GM12872 (cell line): Measurements from ENCODE around the gene ITGAD.
A peak's percentile ranks its signal among the peaks of the same experiment; 100 is the strongest.

Experiments used
- TF ChIP-seq, protein P1 (sequence below): IDR thresholded peaks from 3 replicates; pipeline ENCODE4 v1.5.1; 2011; ENCODE audit warnings: low read depth, mild to moderate bottlenecking, low read length, moderate library complexity; ENCODE audit not compliant: insufficient read depth

The ITGAD gene

DNA sequence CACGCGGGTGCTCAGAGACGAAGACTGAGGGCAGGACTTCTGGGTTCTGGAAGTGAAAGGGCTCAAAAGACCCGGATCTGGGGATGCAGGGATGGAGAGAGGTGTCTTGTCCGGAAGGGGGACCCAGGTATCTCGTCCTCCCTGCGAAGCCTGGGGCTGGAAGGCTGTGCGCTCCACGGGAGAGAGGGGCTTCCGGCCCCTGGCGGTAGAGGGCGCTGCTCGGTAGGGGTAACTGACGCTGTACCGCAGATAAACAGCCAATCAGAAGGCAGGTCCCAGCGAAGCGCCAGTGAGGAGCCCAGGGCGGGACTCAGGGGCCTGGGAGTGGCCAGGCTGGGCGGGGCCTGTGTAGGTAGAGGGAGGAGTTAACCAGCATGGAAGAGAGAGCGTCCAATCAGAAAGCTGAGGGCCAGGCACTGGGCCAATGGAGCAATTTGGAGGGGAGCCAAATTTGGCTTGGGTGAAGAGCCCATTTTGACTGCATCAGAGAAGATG, 79.6 kb downstream of the ITGAD start:
- TF ChIP-seq, protein P1, sequence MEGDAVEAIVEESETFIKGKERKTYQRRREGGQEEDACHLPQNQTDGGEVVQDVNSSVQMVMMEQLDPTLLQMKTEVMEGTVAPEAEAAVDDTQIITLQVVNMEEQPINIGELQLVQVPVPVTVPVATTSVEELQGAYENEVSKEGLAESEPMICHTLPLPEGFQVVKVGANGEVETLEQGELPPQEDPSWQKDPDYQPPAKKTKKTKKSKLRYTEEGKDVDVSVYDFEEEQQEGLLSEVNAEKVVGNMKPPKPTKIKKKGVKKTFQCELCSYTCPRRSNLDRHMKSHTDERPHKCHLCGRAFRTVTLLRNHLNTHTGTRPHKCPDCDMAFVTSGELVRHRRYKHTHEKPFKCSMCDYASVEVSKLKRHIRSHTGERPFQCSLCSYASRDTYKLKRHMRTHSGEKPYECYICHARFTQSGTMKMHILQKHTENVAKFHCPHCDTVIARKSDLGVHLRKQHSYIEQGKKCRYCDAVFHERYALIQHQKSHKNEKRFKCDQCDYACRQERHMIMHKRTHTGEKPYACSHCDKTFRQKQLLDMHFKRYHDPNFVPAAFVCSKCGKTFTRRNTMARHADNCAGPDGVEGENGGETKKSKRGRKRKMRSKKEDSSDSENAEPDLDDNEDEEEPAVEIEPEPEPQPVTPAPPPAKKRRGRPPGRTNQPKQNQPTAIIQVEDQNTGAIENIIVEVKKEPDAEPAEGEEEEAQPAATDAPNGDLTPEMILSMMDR = peak; percentile 39

DNA sequence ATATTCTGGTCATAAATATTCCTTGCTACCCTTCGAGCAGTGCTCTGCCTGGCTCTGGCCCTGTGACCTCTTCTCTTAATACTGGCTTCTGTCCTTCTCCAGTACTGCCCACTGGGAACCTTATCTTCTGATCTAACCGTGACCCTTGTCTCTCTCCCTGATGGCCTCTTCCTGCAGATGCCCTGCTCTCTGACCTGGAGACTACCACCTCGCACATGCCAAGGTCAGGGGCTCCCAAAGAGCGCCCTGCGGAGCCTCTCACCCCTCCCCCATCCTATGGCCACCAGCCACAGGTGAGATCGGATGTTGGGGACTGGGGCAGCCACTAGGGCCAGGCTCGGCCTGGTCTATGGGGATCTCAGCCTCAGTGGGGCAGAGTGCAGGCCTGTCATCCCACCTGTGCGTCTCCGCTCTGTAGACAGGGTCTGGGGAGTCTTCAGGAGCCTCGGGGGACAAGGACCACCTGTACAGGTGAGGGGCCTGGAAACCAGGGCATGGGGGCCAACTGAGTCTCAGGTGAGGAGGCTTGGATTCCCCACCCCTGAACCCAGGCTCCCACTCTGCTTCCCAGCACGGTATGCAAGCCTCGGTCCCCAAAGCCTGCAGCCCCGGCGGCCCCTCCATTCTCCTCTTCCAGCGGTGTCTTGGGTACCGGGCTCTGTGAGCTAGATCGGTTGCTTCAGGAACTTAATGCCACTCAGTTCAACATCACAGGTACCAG, 80.3 kb downstream of the ITGAD start:
- TF ChIP-seq, protein P1 = no peak

DNA sequence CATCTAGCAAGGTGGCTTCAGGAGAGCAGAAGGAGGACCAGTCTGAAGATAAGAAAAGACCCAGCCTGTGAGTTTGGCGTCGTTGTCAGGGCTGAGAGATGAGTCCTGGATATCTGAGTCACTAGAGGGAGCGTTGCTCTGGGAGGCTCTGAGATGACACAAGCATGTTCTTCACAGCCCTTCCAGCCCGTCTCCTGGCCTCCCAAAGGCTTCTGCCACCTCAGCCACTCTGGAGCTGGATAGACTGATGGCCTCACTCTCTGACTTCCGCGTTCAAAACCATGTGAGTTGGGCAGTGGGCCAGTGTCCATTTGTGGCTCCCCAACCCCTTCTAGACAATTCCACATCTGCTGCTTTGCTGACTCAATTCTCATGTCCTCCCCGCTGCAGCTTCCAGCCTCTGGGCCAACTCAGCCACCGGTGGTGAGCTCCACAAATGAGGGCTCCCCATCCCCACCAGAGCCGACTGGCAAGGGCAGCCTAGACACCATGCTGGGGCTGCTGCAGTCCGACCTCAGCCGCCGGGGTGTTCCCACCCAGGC, 81.1 kb downstream of the ITGAD start:
- TF ChIP-seq, protein P1 = no peak

DNA sequence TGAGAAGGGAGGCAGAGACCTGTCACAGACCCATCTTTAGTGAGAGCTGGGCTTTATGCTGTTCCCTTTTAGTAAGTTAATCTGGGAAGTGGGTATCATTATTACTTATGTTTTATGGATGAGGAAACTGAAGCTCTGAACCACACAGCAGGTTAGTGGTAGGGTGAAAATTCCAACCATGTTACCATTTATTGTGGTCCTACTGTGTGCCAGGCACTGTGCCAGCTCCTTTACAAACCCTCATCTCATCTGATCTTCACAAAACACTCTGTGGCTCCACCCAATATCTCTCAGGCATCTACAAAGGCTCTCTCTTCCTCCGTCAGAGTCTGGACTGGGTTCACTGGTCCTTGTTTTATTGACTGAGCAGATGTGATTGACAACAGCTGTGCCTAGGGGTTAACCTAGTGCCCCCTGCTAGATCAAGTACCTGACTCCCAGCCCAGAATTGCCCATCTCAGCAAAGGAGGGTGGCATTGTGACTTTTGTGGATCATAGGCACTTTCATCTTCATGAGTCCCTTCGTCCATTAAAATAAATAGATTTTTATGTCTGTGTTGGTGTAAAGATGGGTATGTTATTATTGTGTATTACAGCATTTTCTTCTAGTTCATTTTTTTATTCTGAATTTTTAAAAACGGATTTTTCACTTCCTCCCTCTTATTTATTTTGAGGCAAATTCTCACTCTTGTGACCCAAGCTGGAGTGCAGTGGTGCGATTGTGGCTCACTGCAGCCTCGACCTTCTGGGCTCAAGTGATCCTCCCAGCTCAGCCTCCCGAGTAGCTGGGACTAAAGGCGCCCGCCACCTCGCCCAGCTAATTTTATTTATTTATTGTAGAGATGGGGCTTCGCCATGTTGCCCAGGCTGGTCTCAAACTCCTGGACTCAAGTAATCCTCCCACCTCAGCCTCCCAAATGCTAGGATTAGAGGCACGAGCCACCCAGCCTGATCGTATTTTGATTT, 81.9 kb downstream of the ITGAD start:
- TF ChIP-seq, protein P1 = no peak

DNA sequence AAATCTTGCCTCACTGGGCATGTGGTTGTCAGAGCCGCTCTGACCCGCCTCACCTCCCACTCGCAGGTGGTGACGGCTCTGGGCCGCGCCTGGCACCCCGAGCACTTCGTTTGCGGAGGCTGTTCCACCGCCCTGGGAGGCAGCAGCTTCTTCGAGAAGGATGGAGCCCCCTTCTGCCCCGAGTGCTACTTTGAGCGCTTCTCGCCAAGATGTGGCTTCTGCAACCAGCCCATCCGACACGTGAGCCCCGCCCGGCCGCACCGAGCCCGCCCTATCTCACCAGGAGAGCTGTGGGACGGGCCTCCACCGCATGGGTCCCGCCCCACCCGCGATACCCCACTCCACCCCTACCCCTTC, 82.8 kb downstream of the ITGAD start:
- TF ChIP-seq, protein P1 = no peak
